ENCODE measurements around the gene DCC.

- TF ChIP-seq, protein P1, sequence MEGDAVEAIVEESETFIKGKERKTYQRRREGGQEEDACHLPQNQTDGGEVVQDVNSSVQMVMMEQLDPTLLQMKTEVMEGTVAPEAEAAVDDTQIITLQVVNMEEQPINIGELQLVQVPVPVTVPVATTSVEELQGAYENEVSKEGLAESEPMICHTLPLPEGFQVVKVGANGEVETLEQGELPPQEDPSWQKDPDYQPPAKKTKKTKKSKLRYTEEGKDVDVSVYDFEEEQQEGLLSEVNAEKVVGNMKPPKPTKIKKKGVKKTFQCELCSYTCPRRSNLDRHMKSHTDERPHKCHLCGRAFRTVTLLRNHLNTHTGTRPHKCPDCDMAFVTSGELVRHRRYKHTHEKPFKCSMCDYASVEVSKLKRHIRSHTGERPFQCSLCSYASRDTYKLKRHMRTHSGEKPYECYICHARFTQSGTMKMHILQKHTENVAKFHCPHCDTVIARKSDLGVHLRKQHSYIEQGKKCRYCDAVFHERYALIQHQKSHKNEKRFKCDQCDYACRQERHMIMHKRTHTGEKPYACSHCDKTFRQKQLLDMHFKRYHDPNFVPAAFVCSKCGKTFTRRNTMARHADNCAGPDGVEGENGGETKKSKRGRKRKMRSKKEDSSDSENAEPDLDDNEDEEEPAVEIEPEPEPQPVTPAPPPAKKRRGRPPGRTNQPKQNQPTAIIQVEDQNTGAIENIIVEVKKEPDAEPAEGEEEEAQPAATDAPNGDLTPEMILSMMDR (conservative IDR thresholded peaks at IDR 0.05) = no peak
- TF ChIP-seq EZH2 (IDR thresholded peaks at IDR 0.05; ENCODE audit: low read depth) = no peak
Observed at GRCh38 chr18:52504589-52504988, 164.6 kb downstream of the DCC start.

Measured in PC-9 (cell line).